Germinal center (tissue), 1 donor: ENCODE data around the gene SFTPD.
"Not testable (repeated sequence)": the region's sequence is repeated elsewhere in the genome, so short reads cannot be mapped to it uniquely, and the experiment has no call there.

ENCODE experiments used
- DNase-seq: peaks from one replicate; pipeline ENCODE4 v3.0.0; 2012; ENCODE audit warnings: mixed read lengths, low spot score

SFTPD gene

GRCh38 chr10:79948976-79949722, at the start of gene SFTPD:
Gene SFTPD, minus strand, starts transcription at chr10:79949105. Its CDS starts 2,446 bp downstream, at chr10:79946659.
- DNase-seq, result no peak

- no peak for DNase-seq
Observed at GRCh38 chr10:79995979-79996634, 47.2 kb upstream of the SFTPD start.

DNA sequence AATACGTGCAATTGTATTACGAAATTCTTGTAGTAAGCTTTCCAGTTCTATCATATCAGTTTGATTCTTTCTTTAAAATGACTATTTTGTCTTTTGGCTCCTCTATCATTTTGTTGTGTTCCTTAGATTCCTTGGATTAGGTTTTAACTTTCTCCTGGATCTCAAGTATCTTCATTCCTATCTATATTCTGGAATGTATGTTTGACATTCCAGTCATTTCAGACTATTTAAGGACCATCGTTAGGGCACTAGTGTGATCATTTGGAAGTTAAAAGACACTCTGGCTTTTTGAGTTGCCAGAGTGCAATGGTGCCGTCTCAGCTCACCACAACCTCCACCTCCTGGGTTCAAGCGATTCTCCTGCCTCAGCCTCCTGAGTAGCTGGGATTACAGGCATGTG, 45.7 kb upstream of the SFTPD start:
- no peak for DNase-seq

DNA sequence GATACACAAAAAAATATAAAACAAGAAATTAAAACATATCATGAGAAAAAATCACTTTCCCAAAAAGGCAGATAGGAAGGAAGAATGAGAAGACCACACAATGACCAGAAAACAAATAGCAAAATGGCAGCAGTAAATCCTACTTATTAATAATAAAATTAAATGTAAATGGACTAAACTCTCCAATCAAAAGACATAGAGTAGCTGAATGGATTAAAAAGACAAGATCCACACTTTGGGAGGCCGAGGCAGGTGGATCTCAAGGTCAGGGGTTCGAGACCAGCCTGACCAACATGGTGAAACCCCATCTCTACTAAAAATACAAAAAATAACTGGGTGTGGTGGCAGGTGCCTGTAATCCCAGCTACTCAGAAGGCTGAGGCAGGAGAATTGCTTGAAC, 39.3 kb upstream of the SFTPD start:
- not testable (repeated sequence) for DNase-seq

- not testable (repeated sequence) for DNase-seq
Observed at GRCh38 chr10:79986661-79987060, 37.8 kb upstream of the SFTPD start.

GRCh38 chr10:79985481-79986072, 36.7 kb upstream of the SFTPD start:
- DNase-seq, result no peak

DNA sequence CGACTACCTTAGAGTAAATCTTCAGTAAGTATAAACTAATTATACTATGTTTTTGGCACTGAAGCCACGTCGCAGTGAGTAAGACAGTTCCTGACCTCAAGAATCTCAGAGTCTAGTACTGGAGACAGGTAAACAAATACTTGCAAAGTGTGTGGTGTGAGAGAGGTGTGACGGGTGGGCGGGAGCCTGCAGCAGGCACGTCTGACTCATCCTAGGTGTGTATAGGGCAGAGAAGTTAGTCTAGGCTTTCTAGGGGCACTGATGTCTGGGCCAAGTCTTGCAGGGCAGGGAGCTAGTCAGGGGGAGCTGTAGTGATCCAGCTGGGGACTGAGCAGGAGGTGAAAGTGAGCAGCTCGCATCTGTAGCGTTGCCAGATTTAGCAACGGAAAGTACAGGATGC, 35.9 kb upstream of the SFTPD start:
- DNase-seq, result no peak

- DNase-seq, result no peak
Observed at GRCh38 chr10:79983286-79983909, 34.5 kb upstream of the SFTPD start.

DNA sequence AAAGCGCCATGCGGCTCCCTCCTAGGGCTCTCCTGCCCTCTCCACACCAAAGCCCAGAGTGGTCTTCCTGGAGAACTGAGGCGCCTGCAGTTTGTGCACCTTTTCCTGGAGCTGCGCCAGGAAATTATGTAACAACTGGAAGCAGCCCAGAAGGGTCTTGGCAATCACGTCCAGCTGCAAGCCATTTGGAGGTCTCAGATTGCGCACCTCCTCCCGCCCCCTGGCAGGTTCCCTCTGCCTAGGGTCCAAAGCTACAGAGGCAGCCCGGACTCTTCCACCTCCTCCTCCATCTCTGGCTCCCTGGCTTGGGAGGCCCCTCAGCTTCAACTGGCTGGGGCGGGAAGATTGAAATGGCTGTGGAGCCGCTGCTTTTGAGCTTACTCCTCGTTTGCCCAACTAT, 34.0 kb upstream of the SFTPD start:
- no peak for DNase-seq

DNA sequence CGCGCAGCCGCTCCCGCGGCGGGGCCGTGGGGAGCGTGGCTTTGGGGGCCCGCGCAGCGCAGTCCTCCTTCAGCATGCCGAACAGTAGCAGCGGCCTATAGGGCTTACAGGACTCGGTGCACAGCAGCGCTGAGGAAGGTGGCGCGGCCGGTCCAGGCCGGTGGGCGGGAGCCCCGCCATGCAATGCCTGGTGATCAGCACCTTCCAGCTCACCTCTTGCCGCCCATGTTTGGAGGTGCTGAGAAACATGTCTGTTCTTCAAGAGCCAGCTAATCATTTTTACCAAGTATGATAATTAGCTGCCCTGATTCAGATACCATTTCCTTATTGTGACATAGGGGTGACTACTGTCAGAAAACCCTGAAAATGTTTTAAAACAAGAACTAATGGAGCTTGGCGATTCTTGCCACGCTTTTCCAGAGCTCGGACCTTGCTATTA, 33.5 kb upstream of the SFTPD start:
- DNase-seq, result no peak

GRCh38 chr10:79981450-79982361, 32.8 kb upstream of the SFTPD start:
- DNase-seq, result no peak

DNA sequence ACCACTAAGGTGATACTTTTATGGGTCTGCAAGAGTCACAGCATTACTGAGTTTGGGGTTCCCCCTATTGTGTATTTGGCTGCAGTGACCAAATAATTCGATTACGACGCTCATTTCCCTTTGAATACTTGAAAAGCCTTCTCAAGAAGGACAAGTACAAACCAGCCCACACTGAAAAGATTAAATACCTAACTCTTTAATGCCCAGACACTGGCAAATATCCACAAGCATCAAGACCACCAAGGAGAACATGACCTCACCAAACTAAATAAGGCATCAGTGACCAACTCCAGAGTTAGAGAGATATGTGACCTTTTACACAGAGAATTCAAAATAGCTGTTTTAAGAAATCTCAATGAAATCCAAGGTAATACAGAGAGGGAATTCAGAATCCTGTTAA, 31.8 kb upstream of the SFTPD start:
- DNase-seq, result no peak

DNA sequence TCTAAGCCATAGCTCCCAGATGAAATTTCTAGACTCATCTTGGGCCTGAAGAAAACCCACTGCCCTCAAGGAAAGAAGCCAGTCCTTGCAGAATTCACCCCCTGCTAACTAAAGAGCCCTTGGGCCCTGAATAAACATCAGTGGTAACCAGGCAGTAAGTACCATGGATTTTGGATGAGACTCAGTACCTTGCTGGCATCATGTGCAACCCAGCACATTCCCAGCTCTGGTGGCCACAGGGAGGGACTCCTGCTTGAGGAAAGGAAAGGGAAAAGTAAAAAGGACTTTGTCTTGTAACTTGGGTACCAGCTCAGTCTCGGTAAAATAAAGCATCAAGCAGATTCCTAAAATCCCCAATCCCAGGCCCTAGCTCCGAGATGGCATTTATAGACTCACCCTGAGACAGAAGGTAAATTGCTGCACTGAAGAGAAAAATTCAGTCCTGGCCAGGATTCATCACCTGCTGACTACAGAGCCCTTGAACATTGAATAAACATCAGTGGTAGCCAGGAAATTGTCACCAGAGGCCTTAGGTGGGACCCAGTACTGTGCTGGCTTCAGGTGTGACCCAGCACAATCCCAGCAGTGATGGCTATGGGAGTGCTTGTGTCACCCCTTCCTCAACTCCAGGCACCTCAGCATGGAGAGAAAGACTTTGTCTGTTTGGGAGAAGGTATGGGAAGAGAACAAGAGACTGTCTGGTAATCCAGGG, 31.2 kb upstream of the SFTPD start:
- DNase-seq, result no peak

DNA sequence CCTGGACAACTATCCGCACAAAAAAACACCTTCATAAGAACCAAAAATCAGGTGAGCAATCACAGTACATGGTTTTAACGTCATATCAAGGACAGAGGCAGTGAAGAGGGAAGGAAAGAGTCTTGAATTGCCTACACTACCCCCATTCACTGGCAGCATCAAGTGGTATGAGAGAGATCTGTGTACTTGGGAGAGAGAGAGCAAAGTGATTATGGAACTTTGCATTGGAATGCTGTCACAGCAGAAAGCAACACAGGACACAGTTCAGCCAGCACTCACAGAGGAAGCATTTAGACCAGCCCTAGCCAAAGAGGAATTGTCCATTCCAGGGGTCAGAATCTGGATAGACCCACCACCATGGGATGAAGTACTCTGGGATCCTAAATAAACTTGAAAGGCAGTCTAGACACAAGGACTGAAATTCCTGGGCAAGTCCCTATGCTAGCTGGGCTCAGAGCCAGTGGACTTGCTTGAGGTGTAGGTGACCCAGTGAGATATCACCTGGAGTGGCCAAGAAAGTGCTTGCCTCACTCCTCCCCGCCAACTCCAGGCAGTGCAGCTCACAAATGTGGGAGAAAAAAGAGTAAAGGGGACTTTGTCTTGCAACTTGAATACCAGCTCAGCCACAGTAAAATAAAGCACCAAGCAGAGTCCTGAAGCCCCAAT, 30.5 kb upstream of the SFTPD start:
- no peak for DNase-seq

DNA sequence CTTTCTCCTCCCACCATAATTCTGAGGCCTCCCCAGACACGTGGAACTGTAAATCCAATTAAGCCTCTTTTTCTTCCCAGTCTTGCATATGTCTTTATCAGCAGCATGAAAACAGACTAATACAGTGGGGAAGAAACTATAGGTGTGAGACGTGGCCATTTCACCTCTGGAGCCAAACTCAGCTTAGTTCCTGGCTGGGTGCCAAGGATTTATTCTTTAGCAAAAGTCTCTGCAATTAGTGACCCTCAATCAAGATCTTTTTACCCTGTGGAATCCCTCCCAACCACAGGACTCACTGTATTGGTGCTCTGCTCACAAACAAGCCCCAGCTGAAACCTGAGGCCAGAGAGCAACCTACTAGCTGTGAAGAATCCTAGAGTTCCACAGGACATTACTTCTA, 28.1 kb upstream of the SFTPD start:
- DNase-seq, result no peak

DNA sequence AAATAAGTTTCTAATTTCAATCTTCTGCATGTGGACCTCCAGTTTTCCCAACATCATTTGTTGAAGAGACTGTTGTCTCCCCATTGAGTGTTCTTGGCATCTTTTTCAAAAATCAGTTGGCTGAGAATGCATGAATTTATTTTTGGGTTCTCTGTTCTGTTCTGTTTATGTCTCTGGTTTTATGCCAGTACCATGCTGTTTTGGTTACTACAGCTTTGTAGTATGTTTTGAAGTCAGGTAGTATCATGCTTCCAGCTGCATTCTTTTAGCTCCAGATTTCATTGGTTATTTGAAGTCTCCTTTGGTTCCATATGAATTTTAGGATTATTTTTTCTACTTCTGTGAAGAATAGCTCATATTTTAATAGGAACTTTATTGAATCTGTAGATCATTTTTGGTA, 21.2 kb upstream of the SFTPD start:
- DNase-seq, result no peak

GRCh38 chr10:79947787-79948424, 999 bp downstream of the SFTPD start:
- no peak for DNase-seq

GRCh38 chr10:79947083-79947415, 1.9 kb downstream of the SFTPD start:
- no peak for DNase-seq

DNA sequence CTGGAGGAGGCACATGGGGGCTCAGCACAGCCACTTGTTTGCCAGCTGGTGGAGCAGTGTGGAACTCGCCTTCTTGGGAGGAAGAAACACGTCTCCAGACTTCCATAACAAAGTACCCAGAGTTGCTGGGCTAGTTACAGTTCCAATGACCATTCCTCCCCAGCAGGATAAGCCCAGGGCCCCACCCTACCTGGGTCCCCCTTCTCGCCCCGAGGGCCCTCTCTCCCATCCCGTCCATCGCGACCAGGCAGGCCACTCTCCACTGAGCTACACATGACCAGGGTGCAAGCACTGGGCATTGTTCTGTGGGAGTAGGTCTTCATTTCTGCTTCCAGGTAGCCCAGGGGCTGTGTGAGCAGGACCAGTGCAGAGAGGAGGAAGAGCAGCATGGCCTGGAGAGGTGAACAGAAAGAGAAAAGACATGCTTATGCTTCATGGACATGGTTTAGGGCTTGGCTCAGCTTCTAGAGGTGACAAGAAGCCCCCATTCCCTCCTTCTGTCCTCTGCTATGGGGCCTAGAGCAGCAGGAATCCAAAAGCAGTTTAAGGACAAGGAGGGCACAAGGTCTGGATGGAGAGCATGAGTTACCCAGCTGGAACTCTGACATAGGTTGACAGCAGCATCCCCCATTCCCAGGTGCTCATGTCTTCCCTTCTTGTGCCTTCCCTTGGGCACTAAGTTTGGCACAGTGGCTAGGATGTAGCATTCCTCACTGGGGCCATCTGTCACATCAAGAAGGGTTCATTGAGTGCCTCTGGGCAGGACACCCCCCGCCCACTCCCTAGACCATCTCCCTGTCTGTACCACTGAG, 2.4 kb downstream of the SFTPD start:
- DNase-seq, result no peak
